ENCODE data around the gene KCNC4.

Gene KCNC4

GRCh38 chr1:110223127-110223526, 13.0 kb downstream of the KCNC4 start:
- TF ChIP-seq CTCF (IDR thresholded peaks at IDR 0.05; ENCODE audit: insufficient read depth, low read depth, low read length, missing control alignments) = no peak
- H3K4me3 ChIP-seq (ENCODE audit: low read depth, low read length) = no peak overlapping the region
- DNase-seq (ENCODE audit: low read depth) = no peak

- no peak overlapping the region for H3K4me3 ChIP-seq (ENCODE audit: low read depth, low read length)
- no peak for TF ChIP-seq CTCF (IDR thresholded peaks at IDR 0.05; ENCODE audit: insufficient read depth, low read depth, low read length, missing control alignments)
- DNase-seq (ENCODE audit: low read depth) = no peak
These were observed 13.5 kb downstream of the KCNC4 start for GRCh38 chr1:110223581-110223980.

- no peak for TF ChIP-seq CTCF (IDR thresholded peaks at IDR 0.05; ENCODE audit: insufficient read depth, low read depth, low read length, missing control alignments)
- DNase-seq (ENCODE audit: low read depth) = no peak
These were observed 14.3 kb downstream of the KCNC4 start for GRCh38 chr1:110224240-110224995.

GRCh38 chr1:110225212-110225611, 15.1 kb downstream of the KCNC4 start:
- no peak overlapping the region for H3K4me3 ChIP-seq (ENCODE audit: low read depth, low read length)
- no peak for TF ChIP-seq CTCF (IDR thresholded peaks at IDR 0.05; ENCODE audit: insufficient read depth, low read depth, low read length, missing control alignments)

More at GRCh38 chr1:110224240-110224995, 14.3 kb downstream of the KCNC4 start:
- no peak overlapping the region for H3K4me3 ChIP-seq (ENCODE audit: low read depth, low read length)

GRCh38 chr1:110225756-110226404, 15.8 kb downstream of the KCNC4 start:
- DNase-seq (ENCODE audit: low read depth) = no peak
- TF ChIP-seq CTCF (IDR thresholded peaks at IDR 0.05; ENCODE audit: insufficient read depth, low read depth, low read length, missing control alignments) = no peak
- no peak overlapping the region for H3K4me3 ChIP-seq (ENCODE audit: low read depth, low read length)

More at GRCh38 chr1:110225212-110225611, 15.1 kb downstream of the KCNC4 start:
- no peak for DNase-seq (ENCODE audit: low read depth)

- TF ChIP-seq CTCF (IDR thresholded peaks at IDR 0.05; ENCODE audit: insufficient read depth, low read depth, low read length, missing control alignments) = no peak
- DNase-seq (ENCODE audit: low read depth) = no peak
These were observed 17.7 kb downstream of the KCNC4 start for GRCh38 chr1:110227774-110228173.

More at GRCh38 chr1:110227774-110228173, 17.7 kb downstream of the KCNC4 start:
- no peak overlapping the region for H3K4me3 ChIP-seq (ENCODE audit: low read depth, low read length)
